GM19397 (cell line): ENCODE data around the gene RRBP1.
"Not testable (repeated sequence)": the region's sequence is repeated elsewhere in the genome, so short reads cannot be mapped to it uniquely, and the experiment has no call there.

ENCODE experiments used
- ATAC-seq: cut with Tn5 transposase; IDR thresholded peaks from one replicate; pipeline ENCODE4 v1.9.1; 2021; ENCODE audit warnings: mild to moderate bottlenecking, moderate library complexity; ENCODE audit not compliant: unreplicated experiment

Gene RRBP1

DNA sequence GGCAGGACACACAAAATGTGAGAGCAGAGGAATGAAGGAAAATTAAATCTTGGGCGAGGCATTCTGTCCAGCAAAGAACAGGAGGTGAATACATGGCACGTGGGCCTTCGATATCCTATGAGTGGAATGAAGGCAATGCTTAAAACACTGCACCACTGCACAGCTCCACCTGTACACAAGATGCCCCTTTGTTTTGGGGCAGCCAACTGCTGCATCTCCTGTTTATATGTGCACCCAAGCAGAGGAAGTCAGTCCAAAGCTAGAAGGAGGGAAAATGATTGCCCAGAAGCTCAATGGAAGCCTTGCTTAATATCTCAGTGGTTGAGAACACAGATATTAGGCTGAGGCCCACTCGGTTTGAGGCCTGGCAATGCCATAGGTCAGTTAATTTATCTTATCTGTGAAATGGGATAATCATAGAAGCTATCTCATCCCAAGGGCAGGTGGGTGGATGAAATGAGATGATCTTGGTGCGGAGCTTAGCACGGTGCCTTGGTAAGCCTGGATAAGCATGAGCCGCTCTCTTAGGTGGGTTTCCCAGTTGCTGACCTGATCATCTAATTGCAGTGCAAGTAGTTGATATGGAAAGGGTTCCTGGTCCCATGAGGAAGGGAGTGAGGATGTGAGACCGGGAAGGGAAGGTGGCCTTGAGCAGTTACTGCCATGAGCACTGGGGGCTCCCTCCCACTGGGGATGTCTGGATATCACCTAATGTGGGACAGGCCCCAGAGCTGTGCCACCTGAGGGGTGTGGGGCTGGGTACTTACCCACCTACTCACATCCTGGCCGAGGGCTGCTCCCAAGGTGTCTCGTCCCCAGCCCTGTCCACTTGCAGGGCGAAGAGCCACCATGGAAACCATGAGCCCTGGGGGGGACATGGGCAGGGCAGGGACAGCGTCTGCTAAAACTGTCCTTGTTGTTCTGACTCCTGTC is 27.6 kb upstream of the RRBP1 start:
- no peak for ATAC-seq

DNA sequence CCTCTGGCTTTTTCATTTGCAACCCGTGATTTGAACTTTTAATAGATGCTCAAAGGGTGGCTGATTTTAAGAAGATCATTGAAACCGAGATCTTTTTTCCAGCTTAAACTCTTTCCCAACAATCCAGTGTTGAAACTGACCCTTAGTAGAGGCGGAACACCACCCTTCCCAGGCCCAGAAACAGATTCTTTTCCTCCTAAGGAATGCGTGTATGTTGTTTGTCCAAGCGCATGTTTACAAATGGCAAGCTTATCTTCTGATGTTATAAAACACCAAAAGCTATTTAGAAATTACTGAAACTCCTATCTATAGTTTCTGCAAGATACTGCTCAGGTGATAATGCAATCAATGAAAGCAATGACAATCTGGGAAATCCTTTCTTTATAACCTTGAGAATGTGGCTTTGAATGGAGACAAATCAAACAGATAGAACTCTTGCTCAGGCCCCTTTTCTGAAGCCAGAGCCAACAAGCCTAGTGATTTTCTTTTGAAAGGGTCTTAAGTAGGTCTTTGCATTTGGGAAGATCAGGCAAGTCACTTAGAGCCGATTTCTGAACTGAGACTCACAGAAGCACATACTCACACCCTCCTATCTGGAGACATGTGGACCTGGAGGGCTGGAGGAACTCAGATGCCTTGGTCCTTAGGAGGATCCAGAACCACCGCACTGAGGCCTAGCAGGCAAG is 26.8 kb upstream of the RRBP1 start:
- ATAC-seq, result no peak

DNA sequence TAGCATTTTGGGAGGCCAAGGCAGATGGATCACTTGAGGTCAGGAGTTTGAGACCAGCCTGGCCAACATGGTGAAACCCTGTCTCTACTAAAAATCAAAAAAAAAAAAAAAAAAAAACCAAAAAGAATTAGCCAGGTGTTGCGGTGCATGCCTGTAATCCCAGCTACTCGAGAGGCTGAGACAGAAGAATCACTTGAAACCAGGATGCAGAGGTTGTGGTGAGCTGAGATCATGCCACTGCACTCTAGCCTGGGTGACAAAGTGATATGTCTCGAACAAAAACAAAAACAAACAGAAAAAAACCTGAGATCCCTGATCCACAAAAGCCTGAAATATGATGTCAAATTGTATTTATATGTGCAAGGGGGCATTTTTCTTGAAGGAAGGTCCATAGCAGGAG is 25.9 kb upstream of the RRBP1 start:
- ATAC-seq, result not testable (repeated sequence)

DNA sequence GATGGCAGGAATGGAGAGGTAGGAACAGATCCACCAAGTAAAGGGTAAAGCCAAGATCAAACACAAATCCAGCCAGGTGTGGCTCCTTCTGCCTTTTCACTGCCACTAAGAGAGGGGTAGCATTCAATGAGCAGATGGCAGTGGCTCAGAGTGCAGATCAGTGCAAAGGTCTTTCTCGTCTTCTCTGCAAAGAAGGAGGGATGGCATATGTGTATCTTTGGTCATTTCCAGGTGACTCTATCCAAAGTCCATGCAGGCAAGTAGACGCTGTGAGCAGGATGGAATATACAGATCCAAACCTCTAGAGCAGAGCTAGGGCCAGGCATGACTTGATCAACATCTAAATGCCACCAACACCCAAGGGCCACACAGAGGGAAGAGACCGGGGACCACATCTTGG is 24.6 kb upstream of the RRBP1 start:
- ATAC-seq, result no peak

DNA sequence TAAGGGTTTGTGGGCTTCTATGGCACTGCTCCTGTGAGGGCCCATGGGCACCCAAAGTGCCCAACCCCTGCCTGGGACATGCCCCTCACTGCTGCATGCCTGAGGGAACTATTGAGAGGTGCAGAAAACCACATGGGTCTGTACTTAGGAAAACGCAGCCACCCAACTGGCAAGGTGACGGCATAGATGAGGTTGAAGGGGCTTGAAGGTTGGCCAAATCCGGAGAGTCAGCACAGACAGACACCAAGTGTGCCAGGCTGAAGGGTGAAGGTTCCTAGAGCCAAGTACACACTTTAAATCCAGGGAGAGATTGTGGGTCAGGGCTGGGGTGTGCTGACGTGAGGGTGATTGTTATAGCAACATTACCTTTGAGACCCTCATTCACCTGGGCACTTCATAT is 23.9 kb upstream of the RRBP1 start:
- no peak for ATAC-seq

DNA sequence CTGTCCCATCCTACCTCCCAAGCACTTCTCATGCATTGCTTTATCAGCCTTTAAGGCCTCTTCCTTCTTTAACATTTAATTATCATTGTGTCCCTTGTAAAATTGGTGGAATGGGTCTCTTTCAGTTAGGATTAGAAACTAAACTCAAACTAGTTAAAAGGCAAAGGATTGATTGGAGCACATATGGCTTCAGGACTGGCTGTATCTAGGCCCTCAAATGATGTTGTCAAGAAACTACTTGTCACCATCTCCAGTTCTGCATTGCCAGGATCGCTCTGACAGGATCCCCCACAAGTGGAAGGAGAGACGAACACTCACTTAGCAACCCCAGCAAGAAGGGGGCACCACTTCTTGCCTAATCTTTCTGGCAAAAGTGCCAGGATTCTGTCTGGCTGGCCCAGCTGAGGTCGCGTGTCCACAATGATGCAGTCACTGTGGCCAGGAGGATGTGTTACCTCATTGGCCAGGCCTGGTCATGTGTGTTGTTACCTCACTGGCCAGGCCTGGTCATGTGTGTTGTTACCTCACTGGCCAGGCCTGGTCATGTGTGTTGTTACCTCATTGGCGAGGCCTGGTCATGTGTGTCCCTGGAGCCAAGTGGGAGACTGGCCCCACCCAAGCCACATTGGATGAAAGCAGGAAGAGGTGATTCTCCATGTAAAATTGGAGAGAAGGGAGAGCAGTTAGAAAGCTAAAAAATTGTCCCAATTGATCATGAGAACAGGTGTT is 22.7 kb upstream of the RRBP1 start:
- no peak for ATAC-seq

DNA sequence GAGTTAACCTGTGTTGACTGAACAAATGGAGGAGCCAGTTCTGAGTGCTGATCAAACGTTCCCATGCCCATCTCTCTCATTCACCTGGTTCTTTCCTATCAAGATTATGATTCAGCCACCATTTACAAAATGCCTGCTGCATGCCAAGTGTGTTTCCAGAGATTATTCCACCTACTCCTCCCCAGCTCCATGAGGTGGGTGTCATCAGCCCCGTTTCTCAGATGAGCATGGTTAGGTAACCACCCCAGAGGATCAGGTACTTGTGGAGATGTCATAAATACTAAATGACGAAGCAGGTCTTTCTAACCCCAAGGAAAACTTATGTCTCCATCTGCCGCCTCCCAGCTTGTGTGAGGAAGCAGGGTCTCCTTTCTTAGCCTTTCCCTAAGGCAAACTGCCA is 19.8 kb upstream of the RRBP1 start:
- ATAC-seq, result no peak

DNA sequence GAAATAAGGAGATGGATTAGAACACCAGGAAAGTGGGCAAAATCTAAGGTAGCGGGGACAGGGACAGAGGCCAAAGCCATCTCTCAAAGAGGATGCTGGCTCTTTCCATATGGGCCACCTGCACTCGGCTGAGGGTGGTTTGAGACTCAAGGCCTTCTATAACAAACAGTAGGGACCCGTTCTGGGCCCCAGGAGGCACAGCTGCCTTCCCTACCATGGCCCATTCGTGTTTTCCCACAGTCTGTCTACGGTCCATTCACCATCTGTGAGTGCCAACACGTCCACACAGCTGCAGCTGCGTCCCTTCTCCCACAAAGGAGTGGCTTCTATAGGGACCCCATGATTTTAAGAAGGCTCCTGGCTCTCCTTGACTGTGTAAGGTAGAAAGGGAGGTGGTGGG is 18.6 kb upstream of the RRBP1 start:
- ATAC-seq, result no peak

DNA sequence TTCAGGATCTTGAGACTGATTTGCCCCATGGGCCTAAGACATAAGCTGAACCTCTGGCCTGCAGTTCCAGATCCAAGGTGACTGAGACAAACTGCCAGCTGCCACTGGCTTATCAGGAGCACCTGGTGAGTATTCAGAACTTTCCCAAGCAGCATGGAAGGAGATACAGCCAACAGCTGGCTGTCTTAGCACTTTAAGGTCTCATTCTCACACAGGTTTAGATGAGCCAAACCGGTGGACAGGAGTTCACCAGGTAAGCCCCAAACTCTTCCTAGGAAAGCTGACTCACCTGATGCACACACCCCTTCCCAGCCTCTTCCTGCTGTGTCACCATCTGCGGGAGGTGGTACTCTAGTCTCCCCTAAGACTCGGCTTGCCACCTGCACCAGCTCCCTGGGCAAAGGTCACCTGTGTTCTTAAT is 17.9 kb upstream of the RRBP1 start, which contains the start of gene BANF2:
TSS of gene BANF2 (plus strand) at position 36 of the 421 bp plus-strand sequence. CDS start 25,060 bp downstream, outside the sequence.
- no peak for ATAC-seq

DNA sequence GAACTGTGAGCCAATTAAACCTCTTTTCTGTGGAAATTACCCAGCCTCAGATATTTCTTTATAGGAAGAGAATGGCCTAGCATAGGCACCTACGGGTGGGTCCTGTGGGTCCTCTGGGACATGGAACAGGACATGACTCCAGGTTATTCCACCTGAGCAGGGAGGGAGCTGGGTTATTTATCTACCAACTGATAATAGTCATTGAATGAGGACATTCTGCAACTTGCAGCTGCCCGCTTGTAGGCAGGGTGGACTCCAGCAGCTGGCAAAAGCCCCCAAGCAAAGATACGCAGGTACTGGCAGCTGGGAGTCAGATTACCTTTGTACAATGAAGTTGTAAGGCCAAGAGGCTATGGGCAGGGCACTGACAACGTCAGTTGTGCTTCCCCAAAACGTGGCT is 16.3 kb upstream of the RRBP1 start:
- no peak for ATAC-seq

DNA sequence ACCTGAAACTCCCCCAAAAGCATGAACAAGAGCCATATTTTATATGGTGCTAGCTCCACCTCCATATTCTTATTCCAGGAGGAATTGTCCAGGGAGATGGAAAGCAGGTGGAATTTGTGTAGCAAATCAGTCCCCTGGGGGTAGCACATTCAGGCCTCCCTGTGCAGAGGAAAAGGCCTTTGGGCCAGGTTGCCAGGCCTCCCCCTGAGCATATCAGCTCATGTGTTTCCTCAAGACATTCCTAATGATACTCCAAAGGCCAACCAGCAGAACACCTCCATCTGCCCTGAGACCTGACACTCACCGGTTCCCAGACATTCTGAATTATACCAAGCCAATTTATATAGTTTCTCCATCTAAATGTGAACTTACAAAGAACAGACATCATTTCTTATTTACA is 15.1 kb upstream of the RRBP1 start:
- ATAC-seq, result no peak

DNA sequence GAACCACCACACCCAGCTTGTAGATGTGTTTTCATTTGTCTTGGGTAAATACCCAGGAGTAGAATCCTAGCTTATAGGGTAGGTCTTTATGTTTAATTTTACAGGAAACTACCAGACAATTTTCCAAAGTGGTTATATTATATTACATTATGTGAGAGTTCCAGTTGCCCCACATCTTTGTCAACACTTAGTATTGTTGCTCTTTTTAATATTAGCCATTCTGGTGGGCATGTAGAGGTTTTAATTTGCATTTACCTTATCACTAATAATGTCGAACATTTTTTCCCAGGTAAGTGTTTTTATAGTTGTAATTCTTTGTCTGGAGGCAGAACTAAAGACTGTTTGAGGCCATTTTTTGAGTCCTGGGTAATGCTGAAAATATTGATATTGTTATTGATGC is 14.2 kb upstream of the RRBP1 start:
- ATAC-seq, result no peak

DNA sequence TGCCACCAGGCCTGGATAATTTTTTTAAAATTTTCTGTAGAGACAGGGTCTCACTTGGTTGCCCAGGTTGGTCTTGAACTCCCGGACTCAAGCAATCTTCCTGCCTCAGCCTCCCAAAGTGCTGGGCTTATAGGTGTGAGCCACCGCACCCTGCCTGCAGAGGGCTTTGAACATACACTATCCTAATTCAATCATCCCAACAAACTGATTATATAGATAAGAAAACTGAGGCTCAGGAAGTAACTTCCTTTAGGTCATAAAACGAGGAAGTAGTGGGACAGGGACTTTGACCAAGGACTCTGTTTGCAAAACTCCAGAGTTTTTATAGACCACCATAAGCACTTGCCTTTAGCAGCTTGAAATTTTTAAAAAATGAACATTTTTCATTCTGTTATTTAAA is 12.7 kb upstream of the RRBP1 start:
- ATAC-seq, result no peak

DNA sequence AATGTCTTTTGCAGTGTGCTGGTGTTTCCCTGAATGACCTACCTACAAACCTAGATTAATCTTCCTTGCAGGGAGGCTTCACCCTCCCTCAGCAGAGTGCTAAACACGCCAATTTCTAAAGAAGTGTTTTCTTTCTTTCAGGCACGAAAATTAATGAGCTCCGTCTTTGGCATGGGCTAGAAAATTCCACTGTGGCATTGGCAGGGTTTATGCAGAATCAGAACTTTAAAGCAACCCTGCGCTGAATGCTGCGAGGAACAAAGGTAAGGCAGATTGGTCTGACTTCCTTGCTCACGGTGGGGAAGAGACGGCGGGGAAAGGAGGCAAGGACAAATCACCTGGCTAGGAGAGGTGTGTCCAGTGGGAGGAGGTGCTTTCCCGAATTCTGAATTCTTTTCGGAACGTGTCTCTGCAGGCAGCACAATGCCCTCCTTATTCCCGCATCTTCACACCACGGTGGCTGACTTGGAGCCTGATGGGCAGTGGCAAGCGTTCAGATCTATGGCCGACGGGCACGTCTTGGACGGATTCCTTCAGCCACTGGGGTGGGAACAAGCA is 11.5 kb upstream of the RRBP1 start:
- no peak for ATAC-seq

DNA sequence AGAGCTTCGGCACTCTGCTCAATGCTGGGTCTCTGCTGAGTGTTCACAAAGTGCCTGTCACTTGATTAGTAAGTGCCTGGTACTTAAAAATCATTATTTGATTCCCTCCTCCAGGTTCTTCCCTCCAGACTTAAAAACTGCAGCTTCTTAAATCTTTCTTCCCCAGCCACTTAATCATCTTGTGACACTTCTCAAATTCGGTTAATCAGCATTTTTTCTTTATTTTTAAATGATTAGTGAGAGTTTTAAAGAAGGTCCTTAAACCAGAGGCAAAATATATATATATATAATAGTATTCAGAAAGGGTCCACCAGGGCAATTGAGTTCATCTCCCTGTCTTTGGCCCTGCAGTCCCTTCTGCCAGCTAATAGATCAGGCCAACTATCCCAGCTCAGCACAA is 9.7 kb upstream of the RRBP1 start:
- ATAC-seq, result no peak

DNA sequence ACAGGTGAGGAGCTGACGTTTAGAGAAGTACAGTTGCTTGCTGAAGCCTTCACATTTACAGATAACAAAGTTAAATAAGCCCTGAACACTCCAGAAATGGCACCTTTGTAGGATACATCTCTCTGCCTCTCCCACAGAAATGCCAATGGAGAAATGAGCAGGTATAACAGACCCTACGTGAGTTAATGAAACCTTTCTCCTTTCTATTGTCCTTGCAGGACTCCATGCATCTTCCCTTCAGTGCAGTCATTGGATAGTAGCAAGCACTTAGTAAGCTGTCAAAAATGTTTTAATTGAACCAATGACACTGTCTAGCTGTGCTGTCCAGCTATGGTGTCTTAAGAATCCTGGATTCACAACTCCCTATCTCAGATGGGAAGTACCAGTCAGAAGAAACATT is 8.1 kb upstream of the RRBP1 start:
- ATAC-seq, result no peak

DNA sequence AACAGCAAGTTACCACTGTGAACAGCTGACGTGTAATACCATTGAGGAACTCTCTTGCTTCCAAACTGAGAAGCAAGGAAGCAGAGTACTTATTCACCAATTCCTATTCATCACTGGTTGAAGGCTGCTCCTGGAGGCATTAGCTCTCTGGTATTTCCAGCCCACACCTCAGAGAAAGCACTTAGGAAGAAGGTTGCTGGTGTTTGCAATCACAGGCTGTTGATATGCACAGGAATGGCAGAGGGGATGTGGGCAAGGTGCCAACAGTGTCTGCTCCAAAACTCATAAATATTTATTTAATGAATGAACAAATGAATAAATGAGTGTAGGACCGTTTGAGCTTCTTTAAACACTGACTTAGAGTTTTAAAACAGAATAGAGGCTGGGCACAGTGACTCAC is 6.9 kb upstream of the RRBP1 start:
- no peak for ATAC-seq

DNA sequence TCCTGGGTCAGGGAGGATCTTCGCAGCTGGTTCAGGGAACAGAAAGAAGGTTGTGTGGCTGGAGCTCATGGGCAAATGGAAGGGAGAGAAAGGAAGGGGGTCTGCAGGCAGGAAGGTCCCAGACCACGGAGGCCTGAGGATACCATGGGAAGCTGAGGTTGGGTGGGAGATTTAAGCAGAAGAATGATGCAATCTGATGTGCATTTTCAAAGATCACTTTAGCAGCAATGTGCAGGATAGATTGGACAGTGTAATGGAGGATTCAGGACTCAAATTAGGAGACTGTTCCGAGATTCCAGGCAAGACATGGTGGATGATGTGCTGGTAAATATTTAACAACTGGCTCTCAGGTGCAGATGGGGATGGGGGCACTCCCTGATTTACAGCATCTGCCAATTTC is 5.8 kb upstream of the RRBP1 start:
- no peak for ATAC-seq

DNA sequence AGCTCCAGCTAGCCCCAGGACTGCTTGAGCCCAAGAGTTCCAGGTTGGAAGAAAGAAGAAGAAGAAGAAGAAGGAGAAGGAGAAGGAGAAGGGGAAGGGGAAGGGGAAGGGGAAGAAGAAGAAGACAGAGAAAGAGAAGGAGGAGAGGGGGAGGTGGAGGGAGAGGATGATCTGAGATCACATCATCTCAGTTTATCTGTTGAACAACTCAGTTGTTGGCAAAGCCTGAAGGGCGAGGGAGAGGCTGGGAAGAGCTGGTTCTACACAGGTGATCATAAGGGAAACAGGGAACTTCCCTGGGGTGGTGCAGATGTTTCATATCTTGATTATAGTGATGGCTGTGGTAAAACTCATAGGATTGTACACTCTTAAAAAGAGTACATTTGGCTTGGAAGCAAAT is 3.1 kb upstream of the RRBP1 start:
- no peak for ATAC-seq

DNA sequence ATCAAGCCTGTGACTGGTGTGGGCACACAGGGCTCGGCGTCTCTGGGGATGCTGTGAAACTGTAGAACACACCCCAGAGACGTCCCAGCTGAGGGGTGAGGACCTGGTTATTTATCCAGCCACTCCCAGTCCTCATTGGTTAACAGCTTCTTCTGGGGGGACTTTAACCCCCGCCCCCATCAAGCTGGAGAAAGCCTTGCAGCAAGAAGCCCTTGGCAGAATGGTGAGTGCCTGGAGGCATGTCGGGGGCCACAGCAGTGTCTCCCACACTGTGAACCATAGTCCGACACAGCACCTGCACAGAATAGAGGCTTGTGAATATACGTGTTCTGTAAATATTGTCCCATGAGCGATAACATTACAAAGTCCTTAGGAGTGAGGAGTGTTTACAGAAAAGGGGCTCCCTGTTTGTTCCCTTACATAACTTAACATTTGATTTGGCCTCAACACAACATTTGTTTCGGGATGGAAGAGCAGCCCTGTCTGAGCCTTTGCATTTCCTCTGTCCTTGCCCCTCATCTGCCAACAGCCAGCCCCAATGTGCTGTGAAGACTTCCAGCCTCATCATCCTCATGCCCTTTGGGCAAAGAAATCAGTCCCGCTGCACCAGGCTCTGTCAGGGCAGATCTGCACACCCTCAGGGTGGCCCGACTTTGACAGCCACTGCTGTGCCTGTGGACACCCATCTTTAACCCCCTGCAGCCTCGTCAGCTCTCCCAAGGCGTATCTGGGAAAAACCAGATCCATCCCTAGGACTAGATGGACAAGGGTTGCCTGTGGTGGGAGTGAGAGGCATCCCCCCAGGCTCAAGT is 2.2 kb upstream of the RRBP1 start:
- ATAC-seq, result no peak
